ENCODE data around the gene RAB25.
"Not testable (repeated sequence)": the region's sequence is repeated elsewhere in the genome, so short reads cannot be mapped to it uniquely, and the experiment has no call there.

RAB25 gene

DNA sequence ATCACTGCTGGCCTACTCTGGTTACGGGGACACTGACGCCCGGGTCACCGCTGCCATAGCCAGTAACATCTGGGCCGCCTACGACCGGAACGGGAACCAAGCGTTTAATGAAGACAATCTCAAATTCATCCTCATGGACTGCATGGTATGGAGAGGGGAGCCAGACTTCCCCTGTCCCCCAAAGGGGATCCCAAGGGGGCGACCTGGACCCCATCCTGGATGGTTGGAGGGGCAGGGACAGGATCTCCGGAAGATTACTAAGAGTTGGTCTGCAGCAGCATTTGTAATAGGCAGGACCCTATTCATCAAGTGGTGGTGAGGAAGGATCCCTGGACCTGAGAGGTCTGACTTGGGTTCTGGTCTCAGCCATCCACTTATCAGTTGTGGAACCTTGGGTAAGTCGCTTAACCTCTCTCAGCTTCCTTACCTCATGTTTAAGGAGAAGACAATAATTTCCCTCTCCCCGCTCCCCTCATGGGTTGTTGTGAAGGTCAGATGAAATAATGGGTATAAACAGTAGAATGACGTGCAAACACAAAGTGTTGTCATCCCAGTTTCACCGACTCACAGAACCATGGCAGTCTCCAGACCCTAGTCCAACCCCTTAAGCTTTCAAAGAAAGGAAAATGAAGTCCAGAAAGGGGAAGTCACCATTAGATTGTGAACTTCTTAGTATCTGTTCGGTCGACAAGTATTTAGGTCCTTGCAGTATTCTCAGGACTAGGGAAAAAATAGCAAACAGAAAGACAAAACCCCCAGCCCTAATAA lies 5.5 kb upstream of the RAB25 start:
- no peak for DNase-seq

DNA sequence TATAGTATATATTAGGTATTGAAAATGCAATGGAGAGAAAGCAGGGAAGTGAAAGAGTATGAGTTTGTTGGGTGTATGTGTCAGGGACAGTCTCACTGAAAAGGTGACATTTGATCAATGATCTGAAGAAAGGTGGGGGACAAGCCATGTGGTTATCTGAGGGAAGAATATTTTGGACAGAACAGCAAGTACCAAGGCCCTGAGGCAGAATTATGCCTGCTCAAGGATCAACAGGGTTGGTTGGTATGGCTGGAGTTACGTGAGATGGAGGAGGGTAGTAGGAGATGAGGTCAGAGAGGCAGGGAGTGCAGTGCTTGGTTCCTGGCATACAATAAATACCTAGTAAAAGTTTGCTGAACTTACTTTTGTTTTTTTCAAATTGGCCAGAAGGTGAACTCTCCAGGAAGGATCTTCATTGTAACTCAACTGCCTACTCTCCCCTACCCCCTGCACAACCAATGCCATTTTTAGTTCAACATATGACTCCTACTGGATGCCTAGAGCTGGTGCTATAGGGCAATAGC lies 4.6 kb upstream of the RAB25 start:
- DNase-seq = no peak

DNA sequence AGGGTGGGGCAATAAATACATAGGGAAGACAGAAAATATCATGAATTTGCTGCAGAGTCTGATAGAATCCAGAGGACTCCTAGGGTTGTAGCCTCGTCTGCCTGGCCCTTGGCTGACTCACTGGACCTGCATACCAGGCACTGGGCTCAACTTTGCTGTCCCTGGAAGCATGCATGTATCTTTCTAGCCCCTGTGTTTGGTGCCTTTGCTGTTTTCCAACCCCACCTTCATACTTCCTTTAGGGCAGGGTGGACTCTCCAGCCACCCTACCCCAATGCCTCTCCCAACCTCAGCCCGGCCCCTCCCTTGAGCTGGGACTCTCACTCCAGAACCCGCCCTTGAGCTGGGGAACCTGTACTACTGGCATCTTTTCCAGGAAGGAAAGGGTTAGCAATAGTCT lies 1.2 kb downstream of the RAB25 start:
- DNase-seq = no peak

DNA sequence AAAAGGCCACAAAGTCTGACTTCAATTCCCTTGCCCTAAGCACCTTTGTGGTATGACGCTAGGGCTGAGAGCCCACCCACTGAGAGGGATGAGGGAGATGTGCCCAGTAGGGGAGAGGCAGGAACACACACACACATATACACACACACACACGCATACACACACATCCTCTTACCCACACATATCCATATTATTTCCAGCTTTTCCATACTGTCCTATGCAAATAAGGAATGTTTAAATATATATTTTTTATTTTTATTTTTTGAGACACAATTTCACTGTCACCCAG lies 3.0 kb downstream of the RAB25 start:
- no peak for DNase-seq

DNA sequence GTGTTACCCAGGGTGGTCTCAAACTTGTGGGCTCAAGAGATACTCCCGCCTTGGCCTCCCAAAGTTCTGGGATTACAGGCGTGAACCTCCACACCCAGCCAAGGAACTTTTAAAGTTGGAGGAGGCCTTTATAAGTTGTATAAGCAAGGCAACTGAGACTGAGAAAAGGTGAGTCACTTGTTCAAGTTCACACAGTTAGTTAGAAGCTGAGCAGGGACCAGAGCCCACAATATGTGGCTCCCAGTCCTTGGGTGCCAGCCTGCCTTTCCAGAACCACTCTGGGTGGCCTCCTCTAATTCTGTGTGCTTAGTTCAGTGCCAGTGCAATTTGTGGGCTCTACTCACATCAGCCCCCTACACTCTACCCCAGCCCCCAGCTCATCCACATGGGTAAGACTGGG lies 3.7 kb downstream of the RAB25 start:
- no peak for DNase-seq

DNA sequence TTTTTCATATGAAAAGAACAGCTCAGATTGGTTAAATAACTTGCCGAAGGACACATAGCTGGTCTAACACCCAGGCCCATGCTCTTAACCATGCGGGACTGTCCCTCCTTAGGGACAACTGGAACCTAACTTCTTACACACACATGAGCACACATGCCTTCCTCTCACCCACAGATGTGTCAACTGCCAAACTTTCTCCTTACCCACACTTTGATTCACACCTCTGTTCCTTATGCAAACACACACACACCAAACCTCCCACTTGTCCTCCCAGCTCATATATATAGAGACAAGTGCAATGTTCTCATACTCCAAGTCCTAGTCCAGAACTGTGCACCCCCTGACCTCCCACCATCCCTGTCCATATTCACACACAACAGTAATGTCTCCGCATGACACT lies 4.3 kb downstream of the RAB25 start:
- no peak for DNase-seq

DNA sequence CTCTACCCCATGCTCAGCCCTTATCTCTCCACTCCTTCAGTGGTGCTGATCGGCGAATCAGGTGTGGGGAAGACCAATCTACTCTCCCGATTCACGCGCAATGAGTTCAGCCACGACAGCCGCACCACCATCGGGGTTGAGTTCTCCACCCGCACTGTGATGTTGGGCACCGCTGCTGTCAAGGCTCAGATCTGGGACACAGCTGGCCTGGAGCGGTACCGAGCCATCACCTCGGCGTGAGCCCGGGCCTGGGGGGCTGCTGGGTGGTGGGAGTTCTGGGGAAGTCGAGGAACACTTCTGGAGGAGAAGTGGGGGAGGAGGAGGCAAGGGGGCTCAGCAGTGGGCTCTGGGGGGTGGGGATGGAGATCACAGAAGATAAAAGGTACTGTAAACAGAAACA lies 4.9 kb downstream of the RAB25 start:
- no peak for DNase-seq

DNA sequence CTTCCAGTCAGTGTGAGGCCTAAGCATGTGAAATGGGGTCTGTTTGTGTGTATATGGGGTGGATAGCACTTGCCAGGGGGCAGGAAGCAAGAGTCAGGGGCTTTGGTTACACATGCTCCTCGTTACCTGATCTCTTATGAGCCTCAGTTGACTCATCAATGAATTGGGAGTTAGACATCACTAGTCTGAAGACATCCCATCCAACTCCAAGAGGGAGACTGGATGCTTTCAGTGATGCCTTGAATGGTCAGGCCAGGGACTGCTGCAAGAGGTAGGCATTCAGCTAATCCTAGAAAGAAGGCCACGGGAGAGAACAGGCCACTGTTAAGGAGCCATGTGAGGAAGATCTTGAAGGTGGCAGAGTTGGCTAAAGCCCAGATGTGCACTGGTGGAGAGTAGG lies 6.3 kb downstream of the RAB25 start:
- DNase-seq = no peak

DNA sequence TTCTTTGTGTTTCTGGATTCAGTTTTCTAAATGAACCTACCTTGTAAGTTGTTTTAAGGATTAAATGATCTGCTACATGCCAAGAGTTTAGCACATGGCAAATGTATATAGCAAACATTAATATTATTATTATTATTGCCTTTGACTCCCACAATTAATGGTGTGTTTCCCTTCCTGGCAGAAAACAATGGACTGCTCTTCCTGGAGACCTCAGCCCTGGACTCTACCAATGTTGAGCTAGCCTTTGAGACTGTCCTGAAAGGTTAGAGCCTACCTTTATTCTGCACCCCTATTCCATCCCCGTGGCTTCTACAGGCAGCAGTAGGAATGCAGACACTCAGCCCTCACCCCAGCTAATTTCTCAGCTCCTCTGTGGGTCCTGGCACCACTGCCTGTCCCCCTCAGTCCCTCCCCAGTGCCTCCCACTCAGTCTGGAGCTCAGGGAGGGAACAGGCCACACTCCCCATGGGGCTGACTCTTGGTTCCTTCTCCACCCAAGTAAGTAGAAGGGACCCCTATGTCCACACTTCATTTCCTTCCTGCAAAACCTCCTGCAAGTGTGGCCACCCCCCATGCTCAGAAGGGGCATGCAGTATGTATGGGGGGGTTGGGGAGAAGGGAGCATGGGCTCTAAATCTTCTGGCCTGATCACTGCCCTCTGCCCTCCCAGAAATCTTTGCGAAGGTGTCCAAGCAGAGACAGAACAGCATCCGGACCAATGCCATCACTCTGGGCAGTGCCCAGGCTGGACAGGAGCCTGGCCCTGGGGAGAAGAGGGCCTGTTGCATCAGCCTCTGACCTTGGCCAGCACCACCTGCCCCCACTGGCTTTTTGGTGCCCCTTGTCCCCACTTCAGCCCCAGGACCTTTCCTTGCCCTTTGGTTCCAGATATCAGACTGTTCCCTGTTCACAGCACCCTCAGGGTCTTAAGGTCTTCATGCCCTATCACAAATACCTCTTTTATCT lies 8.8 kb downstream of the RAB25 start:
- no peak for DNase-seq

DNA sequence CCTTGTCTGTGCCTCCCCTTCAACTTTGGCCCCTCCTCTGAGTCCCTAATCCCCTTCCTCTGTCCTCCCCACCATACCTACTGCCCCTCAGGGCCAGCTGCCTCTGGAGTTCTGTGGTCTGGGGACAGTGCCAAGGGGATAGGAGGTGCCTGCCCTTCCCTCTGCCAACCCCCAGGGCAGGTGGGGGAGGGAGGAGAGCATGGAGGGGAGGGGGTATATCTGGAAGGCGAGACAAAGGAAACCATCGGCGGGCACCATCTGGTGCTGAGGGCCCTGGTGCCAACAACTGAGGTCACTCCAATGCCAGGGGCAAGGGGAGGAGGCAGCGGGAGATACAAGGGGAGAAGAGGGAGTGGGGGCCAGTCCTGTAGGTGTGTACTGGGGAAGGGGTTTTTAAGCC lies 9.6 kb downstream of the RAB25 start:
- no peak for DNase-seq

DNA sequence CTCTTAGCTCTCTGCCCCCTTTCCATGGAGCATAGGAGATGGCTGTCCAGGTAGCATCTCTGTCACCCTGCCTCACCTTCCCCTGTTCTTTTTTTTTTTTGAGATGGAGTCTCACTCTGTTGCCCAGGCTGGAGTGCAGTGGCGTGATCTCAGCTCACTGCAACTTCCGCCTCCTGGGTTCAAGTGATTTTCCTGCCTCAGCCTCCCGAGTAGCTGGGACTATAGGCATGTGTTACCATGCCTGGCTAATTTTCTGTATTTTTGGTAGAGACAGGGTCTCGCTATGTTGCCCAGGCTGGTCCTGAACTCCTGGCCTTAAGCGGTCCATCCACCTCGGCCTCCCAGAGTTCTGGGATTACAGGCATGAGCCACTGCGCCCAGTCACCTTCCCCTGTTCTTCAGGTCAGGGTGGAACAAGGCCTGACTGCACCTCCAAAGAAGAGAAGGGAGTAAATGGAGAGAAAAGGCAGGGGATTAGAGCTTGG lies 10.4 kb downstream of the RAB25 start:
- DNase-seq = not testable (repeated sequence)

DNA sequence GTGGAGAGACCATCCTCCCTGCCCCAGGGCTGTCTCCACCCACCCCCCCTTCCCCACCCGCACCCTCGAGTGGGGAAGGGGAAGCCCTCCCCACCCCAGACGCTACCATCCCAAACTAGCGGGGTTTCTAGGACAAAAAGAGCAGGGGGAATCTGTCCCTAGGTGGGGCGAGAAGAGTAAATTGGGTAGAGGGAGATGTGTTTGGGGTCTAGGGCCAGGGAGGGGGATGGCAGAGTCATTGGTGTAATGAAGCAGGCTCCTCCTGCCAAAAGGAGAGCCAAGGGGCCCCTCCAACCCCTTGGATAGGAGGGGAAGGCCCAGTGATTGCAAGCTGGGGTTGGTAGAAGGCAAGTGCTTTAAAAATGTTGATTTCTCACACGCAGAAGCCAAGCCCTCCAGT lies 11.3 kb downstream of the RAB25 start:
- no peak for DNase-seq

DNA sequence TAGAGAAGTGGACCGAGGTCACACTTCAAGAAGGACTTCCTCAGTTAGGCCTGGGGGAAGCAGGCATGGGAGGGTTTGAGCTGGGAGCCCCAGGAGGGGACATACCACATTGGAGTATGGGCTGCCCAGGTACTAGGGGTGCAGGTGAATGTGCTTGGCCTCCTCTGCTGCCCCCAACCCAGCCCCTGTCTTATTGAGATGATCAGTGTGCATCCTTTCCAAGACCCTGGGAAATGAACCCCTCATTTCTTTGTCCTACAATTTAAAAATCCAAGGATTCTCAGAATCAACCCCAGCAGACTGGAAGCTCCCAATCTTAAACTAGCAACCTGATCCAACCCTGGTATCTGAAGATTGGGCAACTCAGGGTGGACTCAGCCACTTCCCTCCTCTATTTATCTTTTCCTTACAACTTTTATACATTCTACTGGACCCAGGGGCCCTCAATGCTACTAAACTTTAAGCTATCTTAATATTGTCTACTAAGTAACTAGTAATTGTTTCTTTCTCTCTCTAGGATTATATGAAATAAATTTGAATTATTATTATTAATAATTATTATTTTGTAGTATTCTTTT lies 12.2 kb downstream of the RAB25 start:
- no peak for DNase-seq

DNA sequence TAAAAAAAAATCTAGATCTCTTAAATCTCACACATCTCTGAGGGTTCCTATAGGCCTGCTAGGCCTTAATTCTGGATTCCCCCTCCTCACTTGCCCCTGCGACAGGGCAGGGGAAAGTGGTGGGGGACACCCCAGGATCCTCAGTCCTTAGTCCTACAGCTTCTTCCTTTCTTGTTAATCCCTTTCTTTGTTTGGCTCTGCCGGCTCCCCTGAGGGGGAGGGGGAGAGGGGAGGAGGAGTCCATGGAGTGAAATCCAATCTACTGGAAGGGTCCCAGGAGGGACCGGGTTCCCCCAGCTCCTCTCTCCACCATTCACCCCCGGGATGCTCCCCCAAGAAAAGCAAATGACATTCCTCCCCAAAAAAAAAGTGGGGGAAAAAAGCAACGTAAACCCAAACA lies 12.8 kb downstream of the RAB25 start:
- DNase-seq = no peak

DNA sequence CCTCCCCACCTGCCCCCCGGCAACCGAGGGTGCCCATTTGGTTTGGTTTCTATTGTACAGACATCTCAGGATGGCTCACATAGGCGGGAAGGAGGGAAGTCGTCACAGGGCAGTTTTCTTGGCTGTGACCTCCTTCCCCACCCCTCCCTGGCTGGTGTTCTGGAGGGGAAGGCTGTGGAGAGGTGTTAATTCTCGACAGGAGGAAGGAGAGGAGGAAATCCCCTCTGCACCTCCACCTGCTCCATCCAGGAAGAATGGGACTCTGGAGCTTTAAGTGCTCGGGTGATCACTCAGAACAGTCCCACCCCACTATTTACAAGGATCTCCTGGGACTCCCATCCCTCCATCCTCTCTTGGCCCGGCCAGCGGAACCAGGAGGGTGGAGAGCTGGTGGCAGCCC lies 13.7 kb downstream of the RAB25 start:
- DNase-seq = no peak

DNA sequence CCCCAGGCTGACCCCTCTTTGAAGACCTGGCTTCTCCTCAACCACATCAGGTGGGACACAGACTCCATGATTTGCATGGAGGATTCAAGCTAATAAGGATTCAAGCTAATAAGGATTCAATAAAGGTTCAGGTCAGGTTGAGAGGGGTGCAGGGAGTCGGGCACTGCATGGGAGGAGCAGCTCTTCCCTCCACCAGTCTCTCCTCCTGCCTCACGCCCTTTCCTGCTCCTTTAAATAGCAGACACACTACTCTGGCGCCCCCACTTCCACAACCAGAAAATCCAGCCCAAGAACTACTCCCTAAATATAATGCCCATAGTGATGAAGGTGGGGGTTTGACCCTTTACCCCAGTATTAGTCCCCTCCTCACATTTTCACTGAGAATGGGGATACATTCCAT lies 14.2 kb downstream of the RAB25 start:
- DNase-seq = no peak

DNA sequence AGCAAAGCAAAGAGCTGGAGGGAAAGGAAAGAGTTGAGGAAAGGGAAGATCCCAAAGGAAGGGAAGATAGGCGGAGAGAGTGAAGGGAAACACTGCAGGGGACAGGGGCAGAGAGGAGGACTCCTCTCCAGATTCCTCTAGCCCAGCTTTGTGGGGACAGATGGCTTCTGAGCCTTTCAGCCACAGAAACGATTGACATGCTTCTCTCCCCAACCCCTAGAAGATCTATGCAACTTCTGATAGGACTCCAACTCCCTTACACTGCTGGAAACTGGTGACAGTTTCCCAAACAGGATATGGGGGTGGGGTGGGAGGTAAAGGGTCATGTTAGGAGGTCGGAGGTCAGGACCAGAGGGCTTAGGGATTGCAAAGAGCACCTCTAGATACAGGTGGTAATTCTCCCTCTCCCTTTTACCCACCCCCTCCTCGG lies 14.8 kb downstream of the RAB25 start:
- no peak for DNase-seq

DNA sequence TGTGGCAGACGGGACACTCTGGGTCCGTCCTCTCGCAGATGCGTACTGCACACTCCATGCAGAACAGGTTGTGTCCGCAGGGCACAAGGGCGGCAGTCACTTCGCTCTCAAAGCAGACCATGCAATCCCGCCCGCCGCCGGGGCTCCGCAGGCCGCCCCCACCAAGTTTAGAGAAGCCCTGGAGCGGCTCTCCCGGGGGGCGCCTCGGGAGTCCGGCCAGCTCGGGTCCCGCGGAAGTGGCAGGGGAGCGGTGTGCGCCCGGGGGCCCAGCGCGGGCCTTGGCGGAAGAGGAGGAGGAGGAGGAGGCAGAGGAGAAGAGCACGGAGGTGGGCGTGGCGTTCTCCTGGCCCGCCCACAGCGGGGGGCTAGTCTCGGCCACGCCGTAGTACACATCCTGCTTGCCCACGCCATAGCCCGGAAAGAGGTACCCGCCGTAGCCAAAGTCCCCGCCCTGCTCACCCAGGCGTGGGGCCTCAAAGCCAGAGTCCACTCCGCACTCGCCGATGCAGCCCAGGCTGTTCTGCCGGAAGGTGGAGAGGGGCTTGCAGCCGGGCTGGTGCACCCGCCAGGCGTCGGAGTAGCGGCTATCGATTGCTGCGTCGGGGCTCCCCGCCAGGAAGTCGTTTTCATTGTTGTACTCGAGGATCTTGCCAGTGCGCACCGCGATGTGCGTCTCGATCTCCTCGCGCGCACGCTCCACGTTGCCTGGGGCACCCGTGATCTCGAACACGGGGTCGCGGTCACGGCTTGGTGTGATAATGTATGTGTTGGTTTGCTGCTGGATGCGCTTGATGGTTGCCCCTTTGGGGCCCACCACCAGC lies 15.9 kb downstream of the RAB25 start:
- no peak for DNase-seq

DNA sequence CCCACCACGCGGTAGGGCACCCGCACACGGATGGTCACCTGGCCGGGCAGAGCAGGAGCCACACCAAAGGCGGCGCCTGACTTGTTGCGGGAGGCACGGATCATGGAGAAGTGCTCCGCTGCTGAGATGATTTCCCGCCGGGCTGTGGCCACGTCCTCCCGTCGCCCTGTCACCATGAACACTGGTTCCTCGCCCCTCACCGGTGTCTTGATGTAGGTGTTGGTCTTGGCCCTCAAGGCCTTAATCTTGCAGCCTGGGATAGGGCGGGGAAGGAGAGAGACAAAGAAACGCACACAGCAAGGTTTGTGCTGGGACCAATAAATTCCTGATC lies 16.4 kb downstream of the RAB25 start:
- no peak for DNase-seq

DNA sequence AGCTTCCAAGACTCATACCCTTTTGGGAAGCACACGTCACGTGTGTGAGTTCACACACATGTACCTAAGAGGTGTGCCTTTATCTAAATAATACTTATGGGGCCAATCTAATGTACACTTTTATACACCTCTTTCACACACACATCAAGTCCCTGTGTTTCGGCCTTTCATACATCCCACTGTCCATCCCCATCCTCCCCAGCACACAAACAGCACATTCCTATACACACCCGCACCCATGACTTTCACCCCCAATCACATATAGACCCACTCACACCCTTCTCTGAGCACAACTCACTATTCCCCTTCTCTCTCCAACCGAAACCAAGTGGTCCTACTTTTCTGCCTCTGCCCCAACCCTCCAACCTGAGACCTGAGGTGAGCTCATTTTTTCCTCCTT lies 17.8 kb downstream of the RAB25 start:
- DNase-seq = no peak

DNA sequence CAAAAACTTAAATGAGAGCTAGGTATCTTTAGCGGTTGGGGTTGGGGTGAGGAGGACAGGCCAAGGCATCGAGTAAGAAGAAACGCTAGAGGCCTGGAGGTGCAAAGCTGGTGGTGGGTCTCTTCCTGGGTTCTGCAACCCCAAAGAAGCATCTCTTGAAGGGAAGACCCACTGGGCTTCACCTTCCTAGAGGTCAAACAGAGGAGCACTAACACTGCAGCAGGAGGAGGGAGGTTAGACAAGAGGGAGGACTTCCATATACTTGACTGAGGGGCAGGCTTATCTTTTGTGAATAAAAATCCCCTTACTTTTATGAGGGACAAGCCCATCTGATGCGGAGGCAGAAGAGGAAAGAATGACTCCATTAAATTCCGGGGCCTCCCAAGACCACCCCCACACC lies 18.8 kb downstream of the RAB25 start:
- no peak for DNase-seq

DNA sequence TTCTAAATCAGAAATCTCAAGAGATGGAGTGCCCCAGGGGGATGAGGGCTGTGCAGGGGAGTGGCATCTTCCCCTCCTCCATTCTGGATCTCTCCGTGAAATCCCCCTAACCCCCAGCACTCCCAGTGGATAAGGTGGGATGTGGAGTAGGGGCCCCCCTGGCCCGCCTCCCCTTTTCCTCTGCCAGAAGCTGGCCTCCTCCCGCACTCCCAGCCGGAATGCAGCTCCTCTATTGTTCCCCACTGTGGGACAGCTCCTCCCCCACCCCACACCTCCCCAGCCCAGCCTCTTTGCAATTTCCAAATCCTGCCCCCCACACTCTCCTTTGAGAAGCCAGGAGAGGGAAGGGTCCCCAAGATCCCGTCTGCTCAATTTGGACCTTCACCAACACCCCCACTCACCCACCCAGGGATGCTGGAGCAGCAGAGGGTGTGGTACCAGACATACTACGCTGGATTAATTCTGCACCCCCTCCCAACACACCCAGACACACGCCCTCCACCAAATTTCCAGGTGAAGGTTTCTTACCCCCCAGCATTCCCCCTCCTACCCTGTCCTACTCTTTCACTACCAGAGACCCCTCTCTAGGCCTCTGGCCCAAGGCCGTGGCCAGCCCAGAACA lies 19.4 kb downstream of the RAB25 start:
- no peak for DNase-seq

DNA sequence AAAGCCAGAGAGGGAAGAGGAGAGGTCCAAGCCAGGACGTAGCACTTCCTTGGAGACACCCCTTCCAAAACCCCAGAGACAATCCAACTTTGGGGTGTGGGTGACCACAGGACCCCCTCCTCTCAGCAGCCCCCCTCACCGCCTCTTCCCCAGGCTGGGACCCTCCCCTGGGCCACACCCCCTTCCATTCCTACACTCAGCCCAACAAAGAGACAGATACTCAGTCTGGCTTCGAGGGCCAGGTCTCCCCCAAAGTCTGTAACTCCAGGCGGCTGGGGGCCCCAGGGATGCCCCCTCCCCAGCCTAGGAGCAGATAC lies 19.9 kb downstream of the RAB25 start:
- no peak for DNase-seq
